Esophagus muscularis mucosa (tissue), 3 donors: Measurements from ENCODE around the gene THAP12.

Experiments
- POLR2A ChIP-seq: fragments of 450-650 bp; IDR thresholded peaks from one replicate; pipeline ENCODE4 v1.6.1; 2017; ENCODE audit warnings: antibody characterized with exemption, moderate library complexity, mild to moderate bottlenecking, low read depth
- TF ChIP-seq, protein P1 (sequence below), 3 experiments: fragments of 200-600 bp in 2 of 3; fragments of 450-650 bp in 1 of 3; sonication (generic) in 2 of 3; IDR thresholded peaks; one replicate each; pipeline ENCODE4 v1.5.1; 2017 to 2019; ENCODE audit warnings: antibody characterized with exemption in 3 of 3, mild to moderate bottlenecking in 2 of 3, moderate library complexity in 1 of 3

GRCh38 chr11:76347466-76347865 lies 33.5 kb downstream of the THAP12 start:
- TF ChIP-seq, protein P1, sequence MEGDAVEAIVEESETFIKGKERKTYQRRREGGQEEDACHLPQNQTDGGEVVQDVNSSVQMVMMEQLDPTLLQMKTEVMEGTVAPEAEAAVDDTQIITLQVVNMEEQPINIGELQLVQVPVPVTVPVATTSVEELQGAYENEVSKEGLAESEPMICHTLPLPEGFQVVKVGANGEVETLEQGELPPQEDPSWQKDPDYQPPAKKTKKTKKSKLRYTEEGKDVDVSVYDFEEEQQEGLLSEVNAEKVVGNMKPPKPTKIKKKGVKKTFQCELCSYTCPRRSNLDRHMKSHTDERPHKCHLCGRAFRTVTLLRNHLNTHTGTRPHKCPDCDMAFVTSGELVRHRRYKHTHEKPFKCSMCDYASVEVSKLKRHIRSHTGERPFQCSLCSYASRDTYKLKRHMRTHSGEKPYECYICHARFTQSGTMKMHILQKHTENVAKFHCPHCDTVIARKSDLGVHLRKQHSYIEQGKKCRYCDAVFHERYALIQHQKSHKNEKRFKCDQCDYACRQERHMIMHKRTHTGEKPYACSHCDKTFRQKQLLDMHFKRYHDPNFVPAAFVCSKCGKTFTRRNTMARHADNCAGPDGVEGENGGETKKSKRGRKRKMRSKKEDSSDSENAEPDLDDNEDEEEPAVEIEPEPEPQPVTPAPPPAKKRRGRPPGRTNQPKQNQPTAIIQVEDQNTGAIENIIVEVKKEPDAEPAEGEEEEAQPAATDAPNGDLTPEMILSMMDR (IDR thresholded peaks at IDR 0.05), result no peak
- no peak for TF ChIP-seq POLR2A
